B cell (primary cell): ENCODE results near the gene CALR3. TPM values are rescaled to one million over a fixed set of nuclear protein-coding genes. Genes with fewer than 3 reads are reported as not detected.

Experiments used
- ATAC-seq: fragments of 200-7000 bp; cut with Tn5 transposase; one replicate; pipeline ENCODE4 v1.10.0; 2021; ENCODE audit warnings: low read depth, mild to moderate bottlenecking, moderate number of reproducible peaks, moderate library complexity
- CTCF ChIA-PET: fragments of 350-600 bp; sonication (Branson Sonifier 250); formaldehyde crosslinking; loops from one replicate; lab custom pipeline; 2021; ENCODE audit warnings: antibody characterized with exemption, inconsistent platforms; lab: Charles Lee
- POLR2A ChIA-PET: fragments of 350-600 bp; sonication (Branson Sonifier 250); formaldehyde crosslinking; loops from one replicate; lab custom pipeline; 2021; ENCODE audit warnings: antibody characterized with exemption; lab: Charles Lee
- DNase-seq: peaks from one replicate; pipeline ENCODE4 v3.0.0; 2013
- H2AFZ ChIP-seq: 2 replicates; pipeline ENCODE4 v1.6.1; 2012; ENCODE audit warnings: mild to moderate bottlenecking, low read depth, low read length; ENCODE audit not compliant: insufficient read depth, poor library complexity, severe bottlenecking
- H3K27ac ChIP-seq, 2 donors: 1 replicate in 1 of 2; 2 replicates in 1 of 2; pipeline ENCODE4 v1.5.1; 2012 to 2013; ENCODE audit warnings: low read length in 2 of 2, mild to moderate bottlenecking in 2 of 2, moderate library complexity in 1 of 2
- H3K27me3 ChIP-seq, 4 experiments: fragments of 200-600 bp in 1 of 4; sonication (generic) in 1 of 4; replicated peaks in 1 of 4; 1 replicate in 2 of 4; 2 replicates in 2 of 4; pipeline versions ENCODE4 v1.6.1 to v1.7.0; 2013 to 2016; ENCODE audit warnings: low read length in 3 of 4, mild to moderate bottlenecking in 2 of 4, mixed read lengths in 1 of 4, moderate library complexity in 1 of 4; ENCODE audit not compliant: insufficient read depth in 4 of 4, control insufficient read depth in 3 of 4; ENCODE audit errors: control extremely low read depth in 1 of 4
- H3K36me3 ChIP-seq, 2 experiments: replicated peaks in 1 of 2; 1 replicate in 1 of 2; 2 replicates in 1 of 2; pipeline versions ENCODE4 v1.6.1 to v1.7.1; 2013; ENCODE audit warnings: low read length in 1 of 2; ENCODE audit not compliant: insufficient read depth in 2 of 2, control insufficient read depth in 1 of 2; ENCODE audit errors: control extremely low read depth in 1 of 2, extremely low read depth in 1 of 2
- H3K4me1 ChIP-seq, 2 donors: fragments of 200-600 bp in 1 of 2; sonication (generic) in 1 of 2; 1 replicate in 1 of 2; 2 replicates in 1 of 2; pipeline versions ENCODE4 v1.5.1 to v1.6.1; 2013 to 2017; ENCODE audit warnings: low read length in 2 of 2; ENCODE audit not compliant: control insufficient read depth in 2 of 2, insufficient read depth in 2 of 2
- H3K4me2 ChIP-seq: replicated peaks from 2 replicates; pipeline ENCODE3; 2012; ENCODE audit warnings: mild to moderate bottlenecking, low read depth, low read length; ENCODE audit not compliant: poor library complexity, severe bottlenecking
- H3K4me3 ChIP-seq, 5 experiments: fragments of 200-600 bp in 1 of 5; sonication (generic) in 1 of 5; 1 replicate in 3 of 5; 2 replicates in 2 of 5; pipeline versions ENCODE4 v1.5.1 to v1.7.0; 2011 to 2016; ENCODE audit warnings: low read length in 4 of 5, mild to moderate bottlenecking in 4 of 5, low read depth in 2 of 5, control low read depth in 1 of 5, moderate library complexity in 1 of 5; ENCODE audit not compliant: insufficient read depth in 1 of 5; ENCODE audit errors: control extremely low read depth in 1 of 5, extremely low read depth in 1 of 5
- H3K79me2 ChIP-seq: fragments of 200-600 bp; sonication (generic); one replicate; pipeline ENCODE4 v1.6.0; 2016; ENCODE audit warnings: low read length; ENCODE audit not compliant: control insufficient read depth, insufficient read depth
- H3K9ac ChIP-seq: fragments of 200-600 bp; sonication (generic); 2 replicates; pipeline ENCODE4 v1.6.1; 2017; ENCODE audit warnings: mild to moderate bottlenecking, low read length, moderate library complexity
- H3K9me3 ChIP-seq, 3 donors: one replicate each; pipeline versions ENCODE4 v1.6.1 to v1.7.1; 2013; ENCODE audit warnings: low read length in 2 of 3; ENCODE audit not compliant: control insufficient read depth in 2 of 3, insufficient read depth in 1 of 3; ENCODE audit errors: control extremely low read depth in 1 of 3
- H4K20me1 ChIP-seq: 2 replicates; pipeline ENCODE4 v1.6.0; 2012; ENCODE audit warnings: mild to moderate bottlenecking, low read length; ENCODE audit not compliant: insufficient read depth, control insufficient read depth, poor library complexity, severe bottlenecking
- H3K27ac Mint-ChIP-seq: one replicate; pipeline ENCODE4 v1.8.0; 2021; ENCODE audit warnings: mixed read lengths
- H3K27me3 Mint-ChIP-seq: one replicate; pipeline ENCODE4 v1.8.0; 2021; ENCODE audit warnings: mixed read lengths
- H3K4me1 Mint-ChIP-seq: one replicate; pipeline ENCODE4 v1.8.0; 2021; ENCODE audit warnings: mixed read lengths
- H3K4me3 Mint-ChIP-seq: one replicate; pipeline ENCODE4 v1.8.0; 2021; ENCODE audit warnings: mixed read lengths
- H3K9me3 Mint-ChIP-seq: one replicate; pipeline ENCODE4 v1.8.0; 2022; ENCODE audit warnings: mixed read lengths; ENCODE audit not compliant: insufficient read depth
- CTCF ChIP-seq: fragments of 200-600 bp; IDR thresholded peaks from one replicate; pipeline ENCODE4 v1.8.0; 2022; ENCODE audit warnings: antibody characterized with exemption, mild to moderate bottlenecking
- EZH2 ChIP-seq: IDR thresholded peaks from 2 replicates; pipeline ENCODE4 v1.6.1; 2012; ENCODE audit warnings: borderline replicate concordance, low read depth, mild to moderate bottlenecking, moderate library complexity, low read length; ENCODE audit not compliant: insufficient read depth, poor library complexity, severe bottlenecking
- WGBS: methylation state at CpG from one replicate; pipeline ENCODE4 v1.1.5; 2013; ENCODE audit warnings: missing lambda C conversion rate; ENCODE audit not compliant: insufficient coverage; 5-methylcytosine and 5-hydroxymethylcytosine counted together
- intact Hi-C: fragments of 100-400 bp; cut with micrococcal nuclease; formaldehyde crosslinking; loops from one replicate; pipeline ENCODE4 v1.10.0; 2022
- polyA plus RNA-seq: library from polyadenylated mRNA; depleted of rRNA; stranded (reverse); fragments of >200 nt; gene quantifications from 2 replicates; pipeline ENCODE4 v1.2.3, GENCODE V29; 2012
- total RNA-seq, 2 donors: library from RNA; stranded (reverse); fragments of 120-200 nt in 1 of 2; gene quantifications; 1 replicate in 1 of 2; 2 replicates in 1 of 2; pipeline versions ENCODE4 v1.2.3 to v1.2.4, GENCODE V29; 2013 to 2022

The CALR3 gene
- total and polyA plus RNA-seq, 2 donors (not counting 1 experiment from before 2014, with no cell fraction given): 0.44 TPM; not detected in 1

GRCh38 chr19:16531380-16531669, 35.4 kb upstream of the CALR3 start:
- no peaks in the 10 kb centered on the region for H3K9me3 Mint-ChIP-seq
- ChIA-PET POLR2A (no interaction called here), CTCF (no interaction called here)
- H3K27me3 Mint-ChIP-seq: no peaks in the 10 kb centered on the region
- Histone ChIP-seq H3K9ac (no peak overlapping the region), H2AFZ (no peak overlapping the region), H3K9me3 (no peaks in the 10 kb centered on the region), H3K4me2 (no peak overlapping the region), H3K4me3 (no peak overlapping the region), H3K79me2 (peaks cover 32% of the 10 kb centered on the region), H4K20me1 (peaks cover 59% of the 10 kb centered on the region), H3K36me3 (peaks cover 0 to 86% of the 10 kb centered on the region in 2 experiments), H3K4me1 (no peaks in the 10 kb centered on the region), H3K27me3 (no peaks in the 10 kb centered on the region), H3K27ac (no peak overlapping the region)
- WGBS: 98% methylated on average over 12 of the region's 12 CpGs
- ATAC-seq (no peak), DNase-seq (peak; percentile 11)
- H3K4me1 Mint-ChIP-seq: no peaks in the 10 kb centered on the region
- H3K4me3 Mint-ChIP-seq: no peak overlapping the region
- H3K27ac Mint-ChIP-seq: no peak overlapping the region
- intact Hi-C loops: no loop called here
- TF ChIP-seq EZH2 (no peak), CTCF (no peak)

GRCh38 chr19:16530540-16531379, 34.8 kb upstream of the CALR3 start:
- Histone ChIP-seq H3K27ac (no peak overlapping the region), H3K4me2 (no peak overlapping the region), H3K27me3 (no peaks in the 10 kb centered on the region), H3K4me1 (no peaks in the 10 kb centered on the region), H4K20me1 (peaks cover 58% of the 10 kb centered on the region), H3K79me2 (peaks cover 26% of the 10 kb centered on the region), H3K36me3 (peaks cover 0 to 86% of the 10 kb centered on the region in 2 experiments), H3K4me3 (no peak overlapping the region), H2AFZ (no peak overlapping the region), H3K9ac (no peak overlapping the region), H3K9me3 (no peaks in the 10 kb centered on the region)
- intact Hi-C loops: no loop called here
- H3K4me3 Mint-ChIP-seq: no peak overlapping the region
- no peaks in the 10 kb centered on the region for H3K4me1 Mint-ChIP-seq
- DNase-seq (peak; percentile 10), ATAC-seq (no peak)
- H3K27ac Mint-ChIP-seq: no peak overlapping the region
- H3K27me3 Mint-ChIP-seq: no peaks in the 10 kb centered on the region
- POLR2A ChIA-PET: no interaction called here
- 98% methylated on average over 33 of the region's 43 CpGs for WGBS
- no peak for TF ChIP-seq CTCF
- TF ChIP-seq EZH2: no peak
- CTCF ChIA-PET: interaction anchor here (0.7 kb wide), 1 partner anchor 29 kb away, joined by 3 read pairs; no protein-coding TSS in a partner anchor
- no peaks in the 10 kb centered on the region for H3K9me3 Mint-ChIP-seq
